K562 (cell line): ENCODE measurements around the gene ALKBH3. TPM values are rescaled to one million over a fixed set of nuclear protein-coding genes. Genes with fewer than 3 reads are reported as not detected.

ENCODE experiments used
- ATAC-seq: fragments of 200-7000 bp; cut with Tn5 transposase; 3 replicates; pipeline ENCODE4 v1.9.1; 2020; ENCODE audit warnings: moderate library complexity
- BruUV-seq: library from RNA; stranded (reverse); fragments of 400-500 nt; replicated peaks from 2 replicates; lab custom pipeline; 2021; lab: Mats Ljungman, UMichigan
- CTCF ChIA-PET: fragments of 300-600 bp; formaldehyde crosslinking; extraction: SDS; loops from one replicate; lab custom pipeline; 2021; ENCODE audit warnings: low intra/inter-chr PET ratio; lab: Yijun Ruan, JAX
- POLR2A ChIA-PET: fragments of 300-600, 350-650 bp; sonication (Branson Sonifier 250); formaldehyde crosslinking; extraction: SDS; loops from one replicate; lab custom pipeline; 2021; ENCODE audit warnings: antibody characterized with exemption, inconsistent platforms; lab: Yijun Ruan, JAX
- DNase-seq, 4 experiments: peaks; one replicate each; pipeline versions ENCODE4 v3.0.0 to v3.0.0-alpha.2; 2011 to 2018; ENCODE audit warnings: low spot score in 3 of 4, mixed read lengths in 3 of 4; ENCODE audit errors: extremely low read depth in 1 of 4
- FAIRE-seq: peaks from 2 replicates; lab custom pipeline; 2011; peaks lifted over from hg19 to GRCh38; lab: Jason Lieb, UNC
- H2AFZ ChIP-seq: 2 replicates; pipeline ENCODE4 v1.6.0; 2011; ENCODE audit warnings: low read depth, low read length, control low read depth, inconsistent platforms
- H3K27ac ChIP-seq: fragments of 200-600 bp; 3 replicates; pipeline ENCODE4 v1.8.0; 2011; ENCODE audit warnings: low read depth, mild to moderate bottlenecking, control low read depth, inconsistent platforms, low read length, moderate library complexity, mixed read lengths; ENCODE audit errors: extremely low read depth
- H3K27me3 ChIP-seq, 2 experiments: fragments of 300-600 bp in 1 of 2; 2 replicates in 1 of 2; 3 replicates in 1 of 2; pipeline versions ENCODE4 v1.6.0 to v1.8.0; 2011; ENCODE audit warnings: inconsistent platforms in 2 of 2, low read length in 2 of 2, mild to moderate bottlenecking in 1 of 2, mixed read lengths in 1 of 2, moderate library complexity in 1 of 2; ENCODE audit not compliant: control insufficient read depth in 2 of 2, insufficient read depth in 2 of 2
- H3K36me3 ChIP-seq: fragments of 300-600 bp; 3 replicates; pipeline ENCODE4 v1.8.0; 2011; ENCODE audit warnings: mild to moderate bottlenecking, low read length, inconsistent platforms; ENCODE audit not compliant: control insufficient read depth, insufficient read depth
- H3K4me1 ChIP-seq, 2 experiments: fragments of 200-600 bp in 1 of 2; replicated peaks in 1 of 2; 2 replicates in 1 of 2; 3 replicates in 1 of 2; pipeline versions ENCODE4 v1.5.1 to v1.8.0; 2011; ENCODE audit warnings: inconsistent platforms in 2 of 2, low read length in 2 of 2, mild to moderate bottlenecking in 1 of 2, mixed read lengths in 1 of 2, moderate library complexity in 1 of 2; ENCODE audit not compliant: control insufficient read depth in 2 of 2, insufficient read depth in 2 of 2
- H3K4me2 ChIP-seq: 2 replicates; pipeline ENCODE4 v1.6.1; 2011; ENCODE audit warnings: low read length, control low read depth, inconsistent platforms, mixed read lengths; ENCODE audit not compliant: insufficient read depth
- H3K4me3 ChIP-seq: fragments of 200-600 bp; sonication (generic), shearing (Covaris generic); 2 replicates; pipeline ENCODE4 v1.5.1; 2016; ENCODE audit warnings: control low read depth, inconsistent platforms
- H3K79me2 ChIP-seq: fragments of 200-600 bp; 3 replicates; pipeline ENCODE4 v1.8.0; 2011; ENCODE audit warnings: low read length, inconsistent platforms; ENCODE audit not compliant: control insufficient read depth, insufficient read depth
- H3K9ac ChIP-seq, 2 experiments: 2 replicates each; pipeline versions ENCODE4 v1.6.0 to v1.6.1; 2011; ENCODE audit warnings: low read depth in 2 of 2, low read length in 2 of 2, control low read depth in 1 of 2, inconsistent platforms in 1 of 2, mild to moderate bottlenecking in 1 of 2, mixed read lengths in 1 of 2; ENCODE audit not compliant: insufficient read depth in 1 of 2
- H3K9me1 ChIP-seq: one replicate; pipeline ENCODE4 v1.6.0; 2011; ENCODE audit warnings: inconsistent platforms, mild to moderate bottlenecking, low read length, moderate library complexity; ENCODE audit not compliant: control insufficient read depth, insufficient read depth
- H3K9me3 ChIP-seq: replicated peaks from 2 replicates; pipeline ENCODE4 v1.5.1; 2011; ENCODE audit warnings: low read depth, low read length, inconsistent platforms; ENCODE audit not compliant: control insufficient read depth, insufficient read depth
- H4K20me1 ChIP-seq: replicated peaks from 2 replicates; pipeline ENCODE4 v1.6.1; 2011; ENCODE audit warnings: low read length, inconsistent platforms, mixed read lengths; ENCODE audit not compliant: control insufficient read depth, insufficient read depth
- DNMT1 ChIP-seq: fragments of 450-650 bp; IDR thresholded peaks from 2 replicates; pipeline ENCODE4 v1.6.1; 2016; ENCODE audit warnings: antibody characterized with exemption, mild to moderate bottlenecking
- HDAC8 ChIP-seq: fragments of 450-650 bp; IDR thresholded peaks from 2 replicates; pipeline ENCODE4 v1.6.1; 2016; ENCODE audit warnings: mild to moderate bottlenecking, missing genetic modification characterization, moderate library complexity, missing compliant biosample characterization
- ILK ChIP-seq: fragments of 450-650 bp; IDR thresholded peaks from 2 replicates; pipeline ENCODE4 v1.6.1; 2016; ENCODE audit warnings: missing genetic modification characterization, low read depth, mild to moderate bottlenecking, missing compliant biosample characterization, moderate library complexity, borderline replicate concordance
- NCOA4 ChIP-seq: fragments of 450-650 bp; IDR thresholded peaks from 2 replicates; pipeline ENCODE4 v1.6.1; 2018; ENCODE audit warnings: mild to moderate bottlenecking; ENCODE audit not compliant: partially characterized antibody
- PHF8 ChIP-seq: fragments of 200-600 bp; sonication (generic); IDR thresholded peaks from 2 replicates; pipeline ENCODE4 v1.6.1; 2012; ENCODE audit warnings: mixed run types, mild to moderate bottlenecking, inconsistent platforms, low read length, moderate library complexity, borderline replicate concordance
- SREBF2 ChIP-seq: sonication (generic); formaldehyde crosslinking; IDR thresholded peaks from 2 replicates; pipeline ENCODE4 v1.4.0; 2020; ENCODE audit warnings: mild to moderate bottlenecking, missing genetic modification reagents
- TCFL5 ChIP-seq: fragments of 250-450 bp; sonication (Bioruptor Pico); conservative IDR thresholded peaks from 2 replicates; pipeline ENCODE4 v1.6.1; 2021; ENCODE audit warnings: mild to moderate bottlenecking, moderate library complexity, matching md5 sums
- TEAD1 ChIP-seq, 2 experiments: fragments of 450-650 bp in 1 of 2; sonication (generic) in 1 of 2; formaldehyde crosslinking; IDR thresholded peaks; 2 replicates each; pipeline versions ENCODE4 v1.4.0 to v1.8.0; 2020 to 2022; ENCODE audit warnings: mild to moderate bottlenecking in 2 of 2, missing genetic modification reagents in 1 of 2
- TEAD4 ChIP-seq, 2 experiments: sonication (generic) in 1 of 2; formaldehyde crosslinking in 1 of 2; IDR thresholded peaks; 2 replicates each; pipeline versions ENCODE4 v1.6.1 to v1.8.0; 2012 to 2022; ENCODE audit warnings: borderline replicate concordance in 1 of 2, inconsistent platforms in 1 of 2, low read length in 1 of 2, mild to moderate bottlenecking in 1 of 2, missing genetic modification reagents in 1 of 2
- ZNF197 ChIP-seq: fragments of 200-800 bp; sonication (Bioruptor generic); IDR thresholded peaks from 2 replicates; pipeline ENCODE4 v1.6.1; 2016; ENCODE audit warnings: low read depth, missing genetic modification characterization, missing compliant biosample characterization
- ZNF212 ChIP-seq: fragments of 450-650 bp; formaldehyde crosslinking; IDR thresholded peaks from 2 replicates; pipeline ENCODE4 v1.4.0; 2020; ENCODE audit warnings: mild to moderate bottlenecking
- WGBS: fragments of 100-300 bp; shearing (Covaris generic); methylation state at CpG from one replicate; pipeline ENCODE4 v1.1.6; 2016; ENCODE audit warnings: low coverage, mixed read lengths; ENCODE audit not compliant: insufficient coverage; ENCODE audit errors: missing lambda C conversion rate; 5-methylcytosine and 5-hydroxymethylcytosine counted together
- in situ Hi-C: fragments of 300-500 bp; cut with MboI; formaldehyde crosslinking; loops from 4 replicates; pipeline ENCODE4 v1.15.0; 2018; ENCODE audit warnings: inconsistent platforms, mixed read lengths
- intact Hi-C: fragments of 100-400 bp; cut with micrococcal nuclease; formaldehyde crosslinking; loops from 2 replicates; pipeline ENCODE4 v1.14.2; 2022
- polyA plus RNA-seq, 8 experiments: library from polyadenylated mRNA; depleted of rRNA in 4 of 8; stranded (reverse) in 5 of 8; unstranded in 3 of 8; fragments of >200 nt; fragmentation: Nextera tagmentation in 2 of 8; fragmentation: Illumina TruSeq in 1 of 8; extraction: Ambion mirVana in 2 of 8; extraction: Trizol in 1 of 8; gene quantifications; 2 replicates each; pipeline versions ENCODE4 v1.2.1 to v1.2.3, GENCODE V29; 2011 to 2014; ENCODE audit warnings: inconsistent platforms in 1 of 8, missing spikeins in 1 of 8
- total RNA-seq, 7 experiments: library from RNA; depleted of rRNA in 6 of 7; stranded (reverse); fragments of >200 nt in 6 of 7; fragmentation: Illumina TruSeq in 2 of 7; extraction: Trizol in 2 of 7; gene quantifications; 2 replicates each; pipeline versions ENCODE4 v1.2.1 to v1.2.3, GENCODE V29; 2011 to 2021; ENCODE audit warnings: low replicate concordance in 1 of 7
- TF ChIP-seq, protein P1 (sequence below): fragments of 250-450 bp; sonication (Bioruptor Pico); IDR thresholded peaks from 2 replicates; pipeline ENCODE4 v1.8.0; 2022; ENCODE audit warnings: inconsistent platforms, mild to moderate bottlenecking, moderate library complexity, borderline replicate concordance
- TF ChIP-seq, protein P2 (sequence below), 2 experiments: fragments of 450-650 bp; IDR thresholded peaks; 2 replicates each; pipeline ENCODE4 v1.6.1; 2016
- TF ChIP-seq, protein P3 (sequence below): sonication (generic); formaldehyde crosslinking; IDR thresholded peaks from 2 replicates; pipeline ENCODE4 v1.8.0; 2022; ENCODE audit warnings: mild to moderate bottlenecking, low read depth, missing genetic modification reagents
- TF ChIP-seq, protein P4 (sequence below): fragments of 450-650 bp; formaldehyde crosslinking; IDR thresholded peaks from 2 replicates; pipeline ENCODE4 v1.4.0; 2020; ENCODE audit warnings: mild to moderate bottlenecking
- TF ChIP-seq, protein P5 (sequence below): sonication (generic); formaldehyde crosslinking; IDR thresholded peaks from 2 replicates; pipeline ENCODE4 v1.8.1; 2022; ENCODE audit warnings: missing genetic modification reagents

The ALKBH3 gene
- total and polyA plus RNA-seq, 9 of the 15 experiments (the other 6 are each of a cell fraction or from before 2014, with no cell fraction given): 16.0 to 49.9 (median 36.5) TPM

DNA sequence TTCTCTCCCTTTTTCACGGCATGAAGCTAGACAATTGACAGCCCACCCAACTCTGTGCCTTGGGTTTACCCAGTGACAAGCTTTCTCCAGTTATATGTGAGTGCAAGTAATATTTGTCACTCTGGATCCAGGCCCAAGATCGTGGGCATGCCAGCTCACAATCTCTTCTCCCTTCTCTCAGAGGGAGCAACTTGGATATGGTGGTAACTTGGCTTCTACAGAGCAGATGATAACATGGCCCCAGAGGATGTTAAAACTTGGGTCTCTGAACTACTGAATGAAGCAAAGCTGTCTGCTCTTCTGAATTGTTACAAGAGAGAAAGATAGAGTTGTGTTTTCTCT lies 82.6 kb downstream of the ALKBH3 start:
- Histone ChIP-seq H3K27me3 (no peaks in the 10 kb centered on the region; a peak in 1 of 5 replicates), H3K4me2 (no peak overlapping the region), H3K36me3 (no peaks in the 10 kb centered on the region), H3K4me1 (peaks cover 0 to 4% of the 10 kb centered on the region in 2 experiments; a peak in 2 of 5 replicates), H3K9ac (no peak overlapping the region), H3K9me1 (no peaks in the 10 kb centered on the region), H4K20me1 (no peaks in the 10 kb centered on the region), H2AFZ (peak overlapping the region; percentile 87), H3K4me3 (no peak overlapping the region), H3K9me3 (0 out of 2 replicates have a peak, but pooled peaks cover 2% of the 10 kb centered on the region), H3K27ac (no peak overlapping the region), H3K79me2 (no peaks in the 10 kb centered on the region)
- WGBS: 26% methylated on average over 2 of the region's 2 CpGs
- no peak for TF ChIP-seq ZNF212
- no peak for TF ChIP-seq ZNF197 (CRISPR knock-in tag)
- TF ChIP-seq SREBF2 (CRISPR knock-in tag): no peak
- TF ChIP-seq TCFL5 (CRISPR knock-in tag): no peak
- TF ChIP-seq ILK (tag): no peak
- TF ChIP-seq HDAC8 (tag): no peak
- TF ChIP-seq NCOA4: no peak
- no peak for TF ChIP-seq PHF8
- TF ChIP-seq, protein P1, sequence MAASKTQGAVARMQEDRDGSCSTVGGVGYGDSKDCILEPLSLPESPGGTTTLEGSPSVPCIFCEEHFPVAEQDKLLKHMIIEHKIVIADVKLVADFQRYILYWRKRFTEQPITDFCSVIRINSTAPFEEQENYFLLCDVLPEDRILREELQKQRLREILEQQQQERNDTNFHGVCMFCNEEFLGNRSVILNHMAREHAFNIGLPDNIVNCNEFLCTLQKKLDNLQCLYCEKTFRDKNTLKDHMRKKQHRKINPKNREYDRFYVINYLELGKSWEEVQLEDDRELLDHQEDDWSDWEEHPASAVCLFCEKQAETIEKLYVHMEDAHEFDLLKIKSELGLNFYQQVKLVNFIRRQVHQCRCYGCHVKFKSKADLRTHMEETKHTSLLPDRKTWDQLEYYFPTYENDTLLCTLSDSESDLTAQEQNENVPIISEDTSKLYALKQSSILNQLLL: no peak
- no peak for TF ChIP-seq DNMT1
- TF ChIP-seq, protein P2, sequence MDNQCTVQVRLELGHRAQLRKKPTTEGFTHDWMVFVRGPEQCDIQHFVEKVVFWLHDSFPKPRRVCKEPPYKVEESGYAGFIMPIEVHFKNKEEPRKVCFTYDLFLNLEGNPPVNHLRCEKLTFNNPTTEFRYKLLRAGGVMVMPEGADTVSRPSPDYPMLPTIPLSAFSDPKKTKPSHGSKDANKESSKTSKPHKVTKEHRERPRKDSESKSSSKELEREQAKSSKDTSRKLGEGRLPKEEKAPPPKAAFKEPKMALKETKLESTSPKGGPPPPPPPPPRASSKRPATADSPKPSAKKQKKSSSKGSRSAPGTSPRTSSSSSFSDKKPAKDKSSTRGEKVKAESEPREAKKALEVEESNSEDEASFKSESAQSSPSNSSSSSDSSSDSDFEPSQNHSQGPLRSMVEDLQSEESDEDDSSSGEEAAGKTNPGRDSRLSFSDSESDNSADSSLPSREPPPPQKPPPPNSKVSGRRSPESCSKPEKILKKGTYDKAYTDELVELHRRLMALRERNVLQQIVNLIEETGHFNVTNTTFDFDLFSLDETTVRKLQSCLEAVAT (IDR thresholded peaks at IDR 0.05): no peak
- TF ChIP-seq TEAD4 (IDR thresholded peaks at IDR 0.05; ENCODE audit: low read length): no peak
- TF ChIP-seq TEAD4 (CRISPR knock-in tag; IDR thresholded peaks at IDR 0.05; ENCODE audit: borderline replicate concordance): no peak
- TF ChIP-seq, protein P3, sequence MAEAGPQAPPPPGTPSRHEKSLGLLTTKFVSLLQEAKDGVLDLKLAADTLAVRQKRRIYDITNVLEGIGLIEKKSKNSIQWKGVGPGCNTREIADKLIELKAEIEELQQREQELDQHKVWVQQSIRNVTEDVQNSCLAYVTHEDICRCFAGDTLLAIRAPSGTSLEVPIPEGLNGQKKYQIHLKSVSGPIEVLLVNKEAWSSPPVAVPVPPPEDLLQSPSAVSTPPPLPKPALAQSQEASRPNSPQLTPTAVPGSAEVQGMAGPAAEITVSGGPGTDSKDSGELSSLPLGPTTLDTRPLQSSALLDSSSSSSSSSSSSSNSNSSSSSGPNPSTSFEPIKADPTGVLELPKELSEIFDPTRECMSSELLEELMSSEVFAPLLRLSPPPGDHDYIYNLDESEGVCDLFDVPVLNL (CRISPR knock-in tag): no peak
- TF ChIP-seq, protein P4, sequence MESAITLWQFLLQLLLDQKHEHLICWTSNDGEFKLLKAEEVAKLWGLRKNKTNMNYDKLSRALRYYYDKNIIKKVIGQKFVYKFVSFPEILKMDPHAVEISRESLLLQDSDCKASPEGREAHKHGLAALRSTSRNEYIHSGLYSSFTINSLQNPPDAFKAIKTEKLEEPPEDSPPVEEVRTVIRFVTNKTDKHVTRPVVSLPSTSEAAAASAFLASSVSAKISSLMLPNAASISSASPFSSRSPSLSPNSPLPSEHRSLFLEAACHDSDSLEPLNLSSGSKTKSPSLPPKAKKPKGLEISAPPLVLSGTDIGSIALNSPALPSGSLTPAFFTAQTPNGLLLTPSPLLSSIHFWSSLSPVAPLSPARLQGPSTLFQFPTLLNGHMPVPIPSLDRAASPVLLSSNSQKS (CRISPR knock-in tag): no peak
- TF ChIP-seq TEAD1 (CRISPR knock-in tag; IDR thresholded peaks at IDR 0.05): no peak
- TF ChIP-seq, protein P5, sequence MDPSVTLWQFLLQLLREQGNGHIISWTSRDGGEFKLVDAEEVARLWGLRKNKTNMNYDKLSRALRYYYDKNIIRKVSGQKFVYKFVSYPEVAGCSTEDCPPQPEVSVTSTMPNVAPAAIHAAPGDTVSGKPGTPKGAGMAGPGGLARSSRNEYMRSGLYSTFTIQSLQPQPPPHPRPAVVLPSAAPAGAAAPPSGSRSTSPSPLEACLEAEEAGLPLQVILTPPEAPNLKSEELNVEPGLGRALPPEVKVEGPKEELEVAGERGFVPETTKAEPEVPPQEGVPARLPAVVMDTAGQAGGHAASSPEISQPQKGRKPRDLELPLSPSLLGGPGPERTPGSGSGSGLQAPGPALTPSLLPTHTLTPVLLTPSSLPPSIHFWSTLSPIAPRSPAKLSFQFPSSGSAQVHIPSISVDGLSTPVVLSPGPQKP (CRISPR knock-in tag): no peak
- no peak for DNase-seq
- ChIA-PET CTCF (no interaction called here), POLR2A (interaction anchor here (0.6 to 1.8 kb wide), 3 partner anchors 16 to 535 kb away, joined by 3 to 4 read pairs (median 4); no protein-coding TSS in a partner anchor)
- no peak for ATAC-seq
- in situ Hi-C loops: no loop called here
- FAIRE-seq: no peak
- intact Hi-C loops: no loop called here
- BruUV-seq: no TSS peak
